ENCODE results near the gene PPP5C. TPM values are rescaled to one million over a fixed set of nuclear protein-coding genes. Genes with fewer than 3 reads are reported as not detected.

The PPP5C gene
- total RNA-seq, 2 experiments from 2014 or later = 105 to 118 TPM

DNA sequence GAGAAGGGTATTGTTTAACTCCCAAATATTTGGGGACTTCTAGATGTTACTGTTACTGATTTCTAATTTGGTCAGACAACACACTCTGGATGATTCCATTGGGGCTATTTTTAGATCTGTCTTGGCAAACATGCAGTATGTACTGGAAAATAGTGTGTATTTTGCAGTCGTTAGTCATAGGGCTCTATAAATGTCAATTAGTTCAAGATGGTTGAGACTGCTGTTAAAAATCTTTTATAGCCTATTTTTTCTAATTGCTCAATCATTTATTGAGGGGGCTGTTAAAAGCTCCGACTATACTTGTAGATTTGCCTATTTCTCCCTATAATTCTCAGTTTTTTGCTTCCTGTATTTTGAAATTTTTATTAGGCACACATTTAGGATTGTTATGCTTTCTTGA, 31.4 kb downstream of the PPP5C start:
- ChIA-PET POLR2A (no interaction called here), CTCF (ENCODE audit: unreplicated experiment) (no interaction called here)
- H2AFZ ChIP-seq (ENCODE audit: low read length) = no peak overlapping the region
- H4K20me1 ChIP-seq (ENCODE audit: insufficient read depth, low read length) = no peaks in the 10 kb centered on the region
- TSS peak; percentile 15 for BruUV-seq (replicated peaks)
- no peak for DNase-seq (ENCODE audit: low spot score)
- peaks cover 90% of the 10 kb centered on the region for H3K36me3 ChIP-seq (ENCODE audit: insufficient read depth, low read length)
- intact Hi-C loops (cut with micrococcal nuclease; ENCODE audit: unreplicated experiment) = no loop called here
- H3K79me2 ChIP-seq (ENCODE audit: insufficient read depth, low read depth, low read length) = peaks cover 13% of the 10 kb centered on the region; the same call in 1 of the 2 replicates
- H3K27ac ChIP-seq (ENCODE audit: low read depth, low read length, poor library complexity, severe bottlenecking) = no peak overlapping the region
- no peaks in the 10 kb centered on the region for H3K9me2 ChIP-seq (ENCODE audit: insufficient read depth, low read length)
- H3K4me1 ChIP-seq (ENCODE audit: insufficient read depth, low read length, poor library complexity, severe bottlenecking) = no peaks in the 10 kb centered on the region
- no peak overlapping the region for H3K4me2 ChIP-seq (ENCODE audit: low read length)
- TF ChIP-seq EZH2phosphoT487 (IDR thresholded peaks at IDR 0.05; ENCODE audit: borderline replicate concordance, low read depth, low read length) = no peak
- TF ChIP-seq CTCF (conservative IDR thresholded peaks at IDR 0.05; ENCODE audit: low read length) = no peak
- H3K9me3 ChIP-seq (ENCODE audit: low read length) = no peaks in the 10 kb centered on the region
- H3K4me3 ChIP-seq (ENCODE audit: low read depth, low read length, poor library complexity, severe bottlenecking) = no peak overlapping the region

DNA sequence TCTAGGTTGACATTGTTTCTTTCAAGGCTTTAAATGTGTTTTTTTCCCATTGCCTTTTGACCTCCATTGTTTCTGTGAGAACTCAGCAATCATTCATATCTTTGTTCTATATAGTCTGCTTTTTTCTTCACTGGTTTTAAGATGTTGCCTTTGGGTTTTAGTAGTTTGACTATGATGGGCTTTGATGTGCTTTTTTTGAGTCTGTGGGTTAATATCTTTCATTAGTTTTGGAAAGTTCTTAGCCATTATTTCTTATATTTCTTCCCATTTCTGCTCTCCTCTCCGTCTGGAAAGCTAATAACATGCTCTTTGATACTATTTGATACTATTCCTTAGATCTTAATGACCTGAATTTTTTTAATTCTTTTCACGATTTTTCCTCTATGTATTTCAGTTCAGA, 33.8 kb downstream of the PPP5C start:
- Histone ChIP-seq H3K4me1 (ENCODE audit: insufficient read depth, low read length, poor library complexity, severe bottlenecking) (no peaks in the 10 kb centered on the region), H3K79me2 (ENCODE audit: insufficient read depth, low read depth, low read length) (peaks cover 13% of the 10 kb centered on the region; the same call in 1 of the 2 replicates), H3K9me2 (ENCODE audit: insufficient read depth, low read length) (no peaks in the 10 kb centered on the region), H3K4me2 (ENCODE audit: low read length) (no peak overlapping the region), H3K36me3 (ENCODE audit: insufficient read depth, low read length) (peaks cover 97% of the 10 kb centered on the region), H4K20me1 (ENCODE audit: insufficient read depth, low read length) (no peaks in the 10 kb centered on the region), H3K4me3 (ENCODE audit: low read depth, low read length, poor library complexity, severe bottlenecking) (no peak overlapping the region), H3K9me3 (ENCODE audit: low read length) (no peaks in the 10 kb centered on the region), H3K27ac (ENCODE audit: low read depth, low read length, poor library complexity, severe bottlenecking) (no peak overlapping the region), H2AFZ (ENCODE audit: low read length) (no peak overlapping the region)
- CTCF ChIA-PET (ENCODE audit: unreplicated experiment) = no interaction called here
- POLR2A ChIA-PET = interaction anchor here (0.6 kb wide), 1 partner anchor 31 kb away, joined by 3 read pairs; no protein-coding TSS in a partner anchor
- no peak for DNase-seq (ENCODE audit: low spot score)
- intact Hi-C loops (cut with micrococcal nuclease; ENCODE audit: unreplicated experiment) = no loop called here
- no TSS peak for BruUV-seq (replicated peaks)
- no peak for TF ChIP-seq EZH2phosphoT487 (IDR thresholded peaks at IDR 0.05; ENCODE audit: borderline replicate concordance, low read depth, low read length)
- no peak for TF ChIP-seq CTCF (conservative IDR thresholded peaks at IDR 0.05; ENCODE audit: low read length)

DNA sequence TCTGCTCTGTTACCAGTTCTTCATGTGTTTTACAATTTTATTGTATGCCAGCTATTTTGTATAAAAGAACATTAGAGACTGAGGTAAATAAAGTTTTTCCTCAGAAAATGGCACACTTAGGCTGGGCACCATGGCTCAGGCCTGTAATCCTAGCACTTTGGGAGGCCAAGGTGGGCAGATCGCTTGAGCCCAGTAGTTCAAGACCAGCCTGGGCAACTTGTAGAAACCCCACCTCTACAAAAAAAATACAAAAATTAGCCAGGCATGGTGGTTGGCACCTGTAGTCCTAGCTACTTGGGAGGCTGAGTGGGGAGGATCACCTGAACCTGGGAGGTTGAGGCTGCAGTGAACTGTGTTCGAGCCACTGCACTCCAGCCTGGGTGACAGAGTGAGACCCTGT, 34.5 kb downstream of the PPP5C start:
- no peak overlapping the region for H3K4me2 ChIP-seq (ENCODE audit: low read length)
- intact Hi-C loops (cut with micrococcal nuclease; ENCODE audit: unreplicated experiment) = no loop called here
- H3K9me2 ChIP-seq (ENCODE audit: insufficient read depth, low read length) = no peaks in the 10 kb centered on the region
- no TSS peak for BruUV-seq (replicated peaks)
- DNase-seq (ENCODE audit: low spot score) = no peak
- CTCF ChIA-PET (ENCODE audit: unreplicated experiment) = no interaction called here
- H2AFZ ChIP-seq (ENCODE audit: low read length) = no peak overlapping the region
- no peaks in the 10 kb centered on the region for H3K9me3 ChIP-seq (ENCODE audit: low read length)
- H3K36me3 ChIP-seq (ENCODE audit: insufficient read depth, low read length) = peaks cover 96% of the 10 kb centered on the region
- no peak overlapping the region for H3K27ac ChIP-seq (ENCODE audit: low read depth, low read length, poor library complexity, severe bottlenecking)
- H3K4me3 ChIP-seq (ENCODE audit: low read depth, low read length, poor library complexity, severe bottlenecking) = no peak overlapping the region
- no peak for TF ChIP-seq CTCF (conservative IDR thresholded peaks at IDR 0.05; ENCODE audit: low read length)
- no peak for TF ChIP-seq EZH2phosphoT487 (IDR thresholded peaks at IDR 0.05; ENCODE audit: borderline replicate concordance, low read depth, low read length)
- POLR2A ChIA-PET = no interaction called here
- H3K4me1 ChIP-seq (ENCODE audit: insufficient read depth, low read length, poor library complexity, severe bottlenecking) = no peaks in the 10 kb centered on the region
- H4K20me1 ChIP-seq (ENCODE audit: insufficient read depth, low read length) = no peaks in the 10 kb centered on the region
- H3K79me2 ChIP-seq (ENCODE audit: insufficient read depth, low read depth, low read length) = peaks cover 13% of the 10 kb centered on the region; the same call in 1 of the 2 replicates

All from OCI-LY7 (cell line).